ENCODE results near the gene HLF.

GRCh38 chr17:55304171-55304859 lies 39.6 kb downstream of the HLF start:
- TF ChIP-seq POLR2A (IDR thresholded peaks at IDR 0.05) (no peak), POLR2AphosphoS5 (IDR thresholded peaks at IDR 0.05) (no peak), EP300 (IDR thresholded peaks at IDR 0.05) (no peak)
- TF ChIP-seq, protein P1, sequence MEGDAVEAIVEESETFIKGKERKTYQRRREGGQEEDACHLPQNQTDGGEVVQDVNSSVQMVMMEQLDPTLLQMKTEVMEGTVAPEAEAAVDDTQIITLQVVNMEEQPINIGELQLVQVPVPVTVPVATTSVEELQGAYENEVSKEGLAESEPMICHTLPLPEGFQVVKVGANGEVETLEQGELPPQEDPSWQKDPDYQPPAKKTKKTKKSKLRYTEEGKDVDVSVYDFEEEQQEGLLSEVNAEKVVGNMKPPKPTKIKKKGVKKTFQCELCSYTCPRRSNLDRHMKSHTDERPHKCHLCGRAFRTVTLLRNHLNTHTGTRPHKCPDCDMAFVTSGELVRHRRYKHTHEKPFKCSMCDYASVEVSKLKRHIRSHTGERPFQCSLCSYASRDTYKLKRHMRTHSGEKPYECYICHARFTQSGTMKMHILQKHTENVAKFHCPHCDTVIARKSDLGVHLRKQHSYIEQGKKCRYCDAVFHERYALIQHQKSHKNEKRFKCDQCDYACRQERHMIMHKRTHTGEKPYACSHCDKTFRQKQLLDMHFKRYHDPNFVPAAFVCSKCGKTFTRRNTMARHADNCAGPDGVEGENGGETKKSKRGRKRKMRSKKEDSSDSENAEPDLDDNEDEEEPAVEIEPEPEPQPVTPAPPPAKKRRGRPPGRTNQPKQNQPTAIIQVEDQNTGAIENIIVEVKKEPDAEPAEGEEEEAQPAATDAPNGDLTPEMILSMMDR (IDR thresholded peaks at IDR 0.05): no peak

Data from upper lobe of left lung (tissue), 4 donors.